Hepatocyte (in vitro differentiated cells): ENCODE data around the gene LRP4.

Experiments
- CTCF ChIP-seq: fragments of 200-600 bp; sonication (generic); IDR thresholded peaks from 2 replicates; pipeline ENCODE4 v1.5.1; 2016; ENCODE audit warnings: antibody characterized with exemption, mild to moderate bottlenecking; ENCODE audit not compliant: poor library complexity
- EZH2 ChIP-seq: fragments of 200-600 bp; sonication (generic); IDR thresholded peaks from 2 replicates; pipeline ENCODE4 v1.6.1; 2016; ENCODE audit warnings: antibody characterized with exemption, mild to moderate bottlenecking, borderline replicate concordance

GRCh38 chr11:46890665-46891064 lies 27.7 kb downstream of the LRP4 start:
- no peak for TF ChIP-seq CTCF
- TF ChIP-seq EZH2 = no peak
